ENCODE results near the gene PDE9A.

Gene PDE9A

DNA sequence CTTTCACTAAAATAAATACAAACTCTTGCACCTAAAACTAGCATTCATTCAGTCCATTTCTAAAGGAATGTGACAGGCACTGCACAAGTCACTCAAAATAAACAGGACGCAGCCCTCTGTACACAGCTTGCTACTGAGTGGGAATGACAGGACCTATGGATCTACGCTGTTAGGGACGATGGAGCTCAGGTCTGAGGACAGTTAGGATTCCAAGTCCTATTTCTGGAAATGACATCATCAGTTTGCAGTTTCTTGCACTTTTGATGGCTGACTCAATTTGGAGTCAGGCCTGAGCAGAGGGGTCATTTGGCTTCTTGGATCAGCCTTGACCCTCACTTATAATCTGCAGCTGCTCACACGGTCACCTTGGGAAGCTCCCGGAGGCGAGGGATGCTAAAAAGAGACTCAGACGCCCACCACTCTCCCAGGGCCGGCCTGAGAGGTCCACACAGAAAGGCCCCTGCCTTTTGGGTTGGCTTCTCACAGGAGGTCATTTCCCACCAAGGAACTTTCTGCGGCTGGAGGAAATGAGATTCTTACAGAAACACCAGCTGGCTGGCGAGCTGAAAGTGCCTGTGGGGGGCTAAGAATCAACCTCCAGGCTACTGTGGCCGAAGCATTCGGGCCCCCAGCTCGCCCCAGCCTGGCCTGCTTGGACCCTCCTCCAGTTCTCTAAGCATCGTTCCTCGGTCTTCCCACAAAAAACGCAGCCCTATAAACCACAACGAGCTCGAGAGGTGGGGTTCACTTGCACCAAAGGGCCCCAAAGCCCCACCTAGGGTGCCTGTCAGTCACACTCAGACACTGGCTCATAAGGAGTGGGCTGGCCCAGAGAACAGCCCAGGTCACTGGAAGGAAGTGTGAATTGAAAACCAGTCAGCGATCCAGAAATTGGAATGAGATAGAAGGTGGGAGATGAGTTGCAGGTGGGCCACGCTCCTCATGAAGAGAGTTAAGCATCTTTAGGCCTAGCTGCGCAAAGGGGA is 8.9 kb upstream of the PDE9A start:
- no peak for DNase-seq

- DNase-seq, result no peak
Measured at GRCh38 chr21:42645211-42646075, 8.0 kb upstream of the PDE9A start.

DNA sequence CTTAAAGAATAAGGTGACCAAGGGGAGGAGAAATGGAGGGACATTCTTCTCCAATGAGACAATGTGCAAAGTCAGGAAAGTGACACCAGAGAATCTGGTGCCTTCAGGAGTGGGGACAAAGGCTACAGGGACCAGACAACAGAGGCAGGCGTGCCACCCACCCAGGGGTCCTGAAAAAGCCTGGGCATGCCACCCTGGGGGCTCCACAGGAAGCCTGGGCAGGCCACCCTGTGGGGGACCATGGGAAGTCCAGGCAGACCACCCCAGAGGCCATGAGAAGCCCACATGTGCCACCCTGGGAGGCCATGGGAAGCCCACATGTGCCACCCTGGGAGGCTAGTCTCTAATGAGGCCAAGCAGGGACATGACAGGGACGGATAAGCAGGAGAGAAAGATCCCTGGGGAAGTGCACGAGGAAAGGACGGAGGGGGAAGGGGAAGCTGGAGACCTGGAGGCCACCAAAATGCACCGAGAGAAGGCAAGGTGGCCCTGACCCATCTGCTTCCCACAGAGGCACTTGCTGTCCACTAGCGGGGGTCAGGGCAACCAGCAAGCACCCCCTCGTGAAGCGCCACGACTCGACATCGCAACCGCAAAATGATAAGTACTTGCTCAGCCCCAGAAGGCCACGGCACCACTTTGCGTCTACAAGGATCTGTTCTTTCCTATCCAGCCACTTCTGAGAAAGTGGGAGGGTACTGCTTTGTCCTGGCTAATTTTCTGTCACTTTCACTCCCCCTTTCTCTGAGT is 7.2 kb upstream of the PDE9A start:
- no peak for DNase-seq

DNA sequence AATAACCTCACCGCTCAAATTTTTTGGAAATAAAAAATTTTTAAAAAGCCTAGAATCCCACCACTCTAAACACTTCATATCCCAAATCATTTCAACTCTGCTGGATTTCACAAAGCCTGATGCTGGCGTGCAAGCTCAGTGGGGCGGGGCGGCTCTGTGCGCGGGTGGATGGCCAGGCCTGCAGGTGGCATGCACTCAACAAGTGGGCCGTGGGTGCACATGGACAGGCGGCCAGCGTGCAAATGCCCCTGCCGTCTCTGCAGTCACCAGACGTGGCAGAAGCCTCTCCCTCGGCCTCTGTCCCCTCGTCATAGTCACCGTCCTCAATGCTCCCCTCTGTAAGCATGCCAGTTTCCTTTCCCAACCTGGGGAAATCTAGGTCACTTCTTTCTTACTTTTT is 6.6 kb upstream of the PDE9A start:
- DNase-seq, result no peak

- no peak for DNase-seq
Measured at GRCh38 chr21:42648606-42649005, 4.8 kb upstream of the PDE9A start.

DNA sequence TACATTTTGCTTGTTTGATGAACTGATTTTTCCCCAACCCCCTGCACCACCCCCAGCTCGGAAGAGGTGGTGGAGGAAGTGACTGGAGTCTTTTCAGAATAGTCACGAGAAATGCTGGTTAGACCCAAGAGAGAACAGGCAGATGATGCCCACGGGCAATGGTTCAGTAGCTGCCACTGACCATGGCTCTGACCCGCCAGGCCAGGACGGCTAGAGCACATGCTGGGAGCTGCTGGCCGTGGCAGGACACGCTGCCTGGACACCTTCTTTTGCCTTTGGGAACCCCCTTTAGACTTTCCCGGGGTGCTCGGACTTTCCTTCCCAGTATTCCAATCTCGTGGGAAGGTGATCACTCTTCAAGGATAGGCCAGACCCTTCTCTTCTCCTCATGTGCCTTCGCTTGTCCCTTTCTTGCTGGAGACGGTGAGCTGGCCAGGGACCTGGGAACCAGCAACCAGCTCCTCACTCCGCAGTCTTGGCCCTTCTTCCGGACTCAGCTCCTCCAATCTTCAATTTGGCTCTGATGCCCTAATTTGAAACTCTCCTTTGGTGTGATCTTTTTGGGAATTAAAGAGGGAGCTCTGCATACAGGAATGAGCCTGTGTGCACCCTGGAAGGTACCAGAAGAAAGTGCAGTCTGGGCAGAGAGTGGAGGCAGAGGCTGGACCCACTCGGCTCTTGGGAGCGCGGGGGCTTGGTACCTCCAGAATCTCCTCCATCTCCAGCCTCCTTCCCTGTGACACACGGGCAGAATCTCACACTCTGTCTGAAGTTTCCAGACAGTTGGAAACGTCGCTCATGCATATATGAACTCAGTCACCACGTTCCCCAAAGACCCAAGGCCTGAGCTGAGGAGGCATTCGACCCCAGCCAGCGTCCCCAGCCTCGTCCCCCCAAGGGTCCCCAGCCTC is 4.0 kb upstream of the PDE9A start:
- DNase-seq, result no peak

GRCh38 chr21:42650033-42650370 is 3.4 kb upstream of the PDE9A start:
- DNase-seq, result no peak

DNA sequence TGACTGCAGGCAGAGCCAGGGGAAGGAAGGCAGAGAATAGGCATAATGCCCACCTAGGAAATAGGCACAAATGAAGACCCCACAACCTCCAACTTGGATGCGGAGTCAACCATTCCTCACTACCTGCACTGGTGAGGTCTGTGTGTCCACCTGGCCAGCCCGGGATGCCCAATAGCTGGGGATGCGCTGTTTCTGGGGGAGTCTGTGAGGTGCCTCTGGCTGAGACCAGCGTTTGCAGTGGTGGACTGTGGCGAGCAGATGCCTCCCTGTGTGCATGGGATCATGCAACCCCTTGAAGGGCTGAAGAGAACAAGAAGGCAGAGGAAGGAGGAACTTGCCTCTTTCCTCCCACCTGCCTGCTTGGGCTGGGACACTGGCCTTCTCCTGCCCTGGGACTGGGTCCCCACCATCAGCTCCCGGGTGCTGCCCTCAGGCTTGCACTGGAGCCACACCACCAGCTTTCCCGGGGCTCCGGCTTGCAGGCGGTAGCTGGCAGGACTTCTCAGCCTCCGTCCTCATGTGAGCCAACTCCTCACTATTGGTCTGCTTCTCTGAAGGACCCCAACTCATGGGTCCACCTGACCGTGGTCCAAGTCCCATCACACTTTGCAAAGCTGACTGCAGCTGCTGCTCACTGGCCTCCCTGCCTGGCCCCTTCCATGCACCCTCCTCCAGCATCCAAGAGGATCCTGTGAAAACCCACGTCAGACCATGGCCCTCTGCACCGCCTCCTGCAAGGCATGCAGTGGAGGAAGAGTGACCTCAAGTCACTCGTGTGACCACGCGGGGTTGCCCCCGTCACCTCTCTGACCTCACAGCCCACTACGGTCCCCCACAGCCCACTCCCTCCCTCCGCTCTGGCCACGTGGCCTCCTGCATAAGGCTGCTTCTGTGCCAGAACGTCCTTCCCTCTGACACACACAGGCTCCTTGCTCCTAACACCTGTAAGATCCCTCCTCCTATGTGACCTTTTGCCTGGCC is 2.7 kb upstream of the PDE9A start:
- no peak for DNase-seq

DNA sequence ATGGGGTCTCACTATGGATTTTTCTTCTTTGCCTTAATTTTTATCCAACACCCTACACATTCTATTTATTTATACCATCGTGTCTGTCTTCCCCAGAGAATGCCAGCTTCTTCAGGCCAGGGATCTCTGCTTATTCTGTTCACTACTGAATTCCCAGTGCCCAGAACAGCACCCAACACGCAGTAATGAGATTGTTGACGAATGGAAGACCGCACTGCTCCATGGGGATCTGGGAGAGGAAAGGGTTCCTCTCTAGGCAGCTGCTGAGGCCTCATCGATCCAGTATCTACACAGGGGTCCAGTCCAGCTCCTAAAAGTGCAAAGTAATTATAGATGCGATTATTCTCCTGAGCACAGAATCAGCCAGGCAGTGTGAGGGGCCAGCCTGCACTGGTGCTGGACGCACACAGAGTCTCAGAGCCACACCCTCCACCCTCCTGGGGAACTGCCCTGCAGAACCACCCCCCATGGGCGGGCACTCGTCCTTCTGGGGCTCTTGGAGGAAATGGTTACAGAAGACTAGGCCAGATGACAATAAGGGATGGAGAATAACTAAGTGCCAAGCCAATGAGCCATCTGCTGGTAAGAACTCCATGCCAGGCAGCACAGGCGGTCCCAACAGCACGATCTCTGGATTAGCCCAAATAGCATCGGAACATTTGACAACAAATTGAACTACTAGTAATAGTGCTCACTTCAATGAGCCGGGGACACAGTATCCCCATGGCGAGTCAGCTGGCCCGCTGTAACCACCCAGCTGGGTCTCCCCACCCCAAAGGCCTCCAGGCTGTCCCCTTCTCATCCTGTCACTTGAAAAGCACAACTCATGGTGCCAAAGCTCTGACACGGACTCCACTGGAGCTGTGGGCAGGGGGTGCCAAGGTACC is 1.7 kb upstream of the PDE9A start:
- DNase-seq, result no peak

DNA sequence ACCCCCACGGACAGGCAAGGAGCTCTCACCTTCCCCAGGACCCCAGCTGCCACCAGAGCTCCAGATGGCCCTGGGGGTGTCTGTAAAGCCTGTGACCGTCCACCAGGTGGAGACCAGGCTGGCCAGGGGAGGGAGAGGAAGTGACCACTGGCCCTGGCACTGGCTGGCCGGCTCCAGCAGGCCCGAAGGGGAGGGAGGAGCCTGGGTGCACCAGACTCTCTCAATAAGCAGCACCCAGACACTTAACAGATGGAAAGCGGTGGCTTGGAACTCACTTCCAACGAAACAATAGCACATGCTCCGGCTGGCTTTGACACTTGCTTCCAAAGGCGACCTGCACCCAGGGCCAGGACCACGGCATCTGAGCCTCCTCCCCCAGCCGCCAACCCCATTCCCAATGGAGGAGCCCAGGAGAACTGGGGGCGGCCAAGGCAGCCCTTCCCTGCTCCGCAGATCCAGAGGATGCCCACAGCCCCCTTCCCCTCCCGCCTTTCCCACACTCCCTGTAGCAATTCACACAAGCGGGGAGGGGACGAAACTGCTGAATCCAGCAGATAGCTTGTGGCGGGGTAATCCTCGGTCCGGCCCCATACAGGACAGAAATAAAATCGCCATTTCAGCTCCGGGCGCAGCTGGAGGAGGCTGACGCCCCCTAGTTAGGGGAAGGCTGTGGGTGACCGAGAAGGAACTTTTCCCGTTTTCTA is 742 bp upstream of the PDE9A start:
- DNase-seq, result no peak

GRCh38 chr21:42654179-42654912 is 925 bp downstream of the PDE9A start:
- no peak for DNase-seq

- DNase-seq, result no peak
Measured at GRCh38 chr21:42654913-42655795, 1.7 kb downstream of the PDE9A start.

DNA sequence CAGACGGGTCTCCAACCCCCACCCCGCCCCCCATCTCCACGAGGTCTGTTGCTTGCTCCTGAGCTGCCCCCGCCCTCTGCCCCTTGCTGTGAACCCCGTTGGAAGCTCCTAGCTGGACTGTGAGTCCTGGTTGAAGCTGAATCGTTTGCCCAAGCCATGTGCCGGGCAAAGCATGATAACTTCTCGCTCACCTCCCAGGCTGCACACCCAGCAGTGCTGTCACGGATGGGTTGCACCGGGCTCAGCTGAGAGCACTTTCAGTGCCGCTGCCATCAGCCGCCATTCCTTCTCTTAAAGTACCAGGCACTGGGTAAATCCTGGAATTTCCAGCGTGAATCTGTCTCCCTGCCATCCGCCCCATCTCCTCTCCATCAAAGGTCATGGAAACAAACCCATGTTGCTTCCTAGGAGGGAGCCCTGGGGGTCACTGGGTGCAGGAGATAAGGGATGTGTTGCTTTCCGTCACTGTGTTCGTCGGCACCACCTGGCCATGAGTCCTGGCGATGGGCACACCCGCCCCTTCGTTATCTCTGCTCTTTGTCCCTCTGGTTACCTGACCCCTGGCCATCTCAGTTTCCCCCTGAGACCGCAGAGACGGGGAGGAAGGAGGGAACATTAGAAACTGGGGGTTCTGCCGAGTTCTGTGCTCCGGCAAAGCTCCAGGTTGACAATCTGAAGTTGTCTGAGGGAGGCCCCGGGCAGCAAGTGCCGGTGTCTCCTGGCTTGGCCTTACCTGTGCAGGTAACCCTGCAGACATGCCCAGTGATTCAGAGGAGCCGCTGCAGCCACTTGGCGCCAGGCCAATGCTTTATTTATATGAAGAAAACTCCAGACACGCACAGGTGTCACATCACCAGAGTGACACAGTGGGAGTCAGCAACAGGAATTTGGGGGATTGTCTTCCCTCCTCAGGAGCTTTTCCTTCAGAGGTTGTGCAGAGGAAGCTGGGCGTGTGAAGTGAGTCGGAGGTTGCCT is 2.7 kb downstream of the PDE9A start:
- DNase-seq, result no peak

GRCh38 chr21:42656872-42657271 is 3.5 kb downstream of the PDE9A start:
- DNase-seq, result no peak

DNA sequence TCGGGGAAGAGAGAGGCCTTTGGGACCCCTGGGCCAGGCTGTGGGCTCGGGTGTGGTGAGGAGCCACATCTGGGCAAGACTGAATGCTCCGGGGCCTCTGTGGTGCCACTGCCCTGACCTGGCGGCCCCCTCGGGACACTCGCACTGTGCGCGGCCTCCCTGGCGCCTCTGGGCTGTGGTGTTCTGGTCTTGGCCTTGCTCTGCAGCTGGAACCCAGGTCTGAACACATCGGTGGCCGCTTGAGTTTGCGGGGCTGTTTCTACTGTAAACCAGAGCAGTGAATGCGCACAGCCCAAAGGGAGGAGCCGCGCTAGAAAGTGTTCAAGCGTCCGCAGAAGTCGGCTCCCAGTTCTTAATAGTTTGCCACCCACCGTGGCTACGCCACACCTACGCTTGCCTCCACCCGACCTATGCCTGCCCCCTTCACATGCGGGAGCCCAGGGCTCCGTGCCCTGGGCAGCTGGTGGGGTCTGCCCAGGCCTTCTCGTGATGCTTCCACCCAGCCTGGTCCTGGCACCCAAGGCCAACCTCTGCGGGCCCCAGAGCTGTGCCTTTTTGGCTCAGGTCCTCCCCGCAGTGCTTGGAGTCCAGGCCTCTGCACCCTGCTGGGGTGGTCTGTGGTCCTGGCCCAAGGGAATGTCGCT is 4.4 kb downstream of the PDE9A start:
- DNase-seq, result no peak
